Activated B cell treated with CpG ODN at 0.5 μM for 24 hours (primary cell): ENCODE measurements around the gene NT5DC1. TPM values are rescaled to one million over a fixed set of nuclear protein-coding genes. Genes with fewer than 3 reads are reported as not detected.

Experiments used
- ATAC-seq: fragments of 200-7000 bp; cut with Tn5 transposase; one replicate; pipeline ENCODE4 v1.10.0; 2021; ENCODE audit warnings: low read depth, mild to moderate bottlenecking, moderate library complexity
- CTCF ChIA-PET: fragments of 350-600 bp; sonication (Branson Sonifier 250); formaldehyde crosslinking; loops from one replicate; lab custom pipeline; 2021; ENCODE audit warnings: antibody characterized with exemption; lab: Charles Lee
- POLR2A ChIA-PET: fragments of 350-600 bp; sonication (Branson Sonifier 250); formaldehyde crosslinking; loops from one replicate; lab custom pipeline; 2021; ENCODE audit warnings: antibody characterized with exemption; lab: Charles Lee
- DNase-seq: peaks from one replicate; pipeline ENCODE4 v3.0.0; 2022
- H3K27ac Mint-ChIP-seq: one replicate; pipeline ENCODE4 v1.8.0; 2020; ENCODE audit warnings: mixed read lengths
- H3K27me3 Mint-ChIP-seq: one replicate; pipeline ENCODE4 v1.8.0; 2021; ENCODE audit warnings: mixed read lengths
- H3K36me3 Mint-ChIP-seq: one replicate; pipeline ENCODE4 v1.8.0; 2021; ENCODE audit warnings: low read depth, mixed read lengths
- H3K4me1 Mint-ChIP-seq: one replicate; pipeline ENCODE4 v1.8.0; 2021; ENCODE audit warnings: mixed read lengths
- H3K4me3 Mint-ChIP-seq: one replicate; pipeline ENCODE4 v1.8.0; 2020; ENCODE audit warnings: mild to moderate bottlenecking, mixed read lengths
- H3K9me3 Mint-ChIP-seq: one replicate; pipeline ENCODE4 v1.8.0; 2020; ENCODE audit warnings: mixed read lengths
- intact Hi-C: fragments of 100-400 bp; cut with micrococcal nuclease; formaldehyde crosslinking; loops from one replicate; pipeline ENCODE4 v1.15.1; 2024
- total RNA-seq: library from RNA; stranded (reverse); gene quantifications from 2 replicates; pipeline ENCODE4 v1.2.3, GENCODE V29; 2022
- TF ChIP-seq, protein P1 (sequence below): fragments of 200-600 bp; IDR thresholded peaks from one replicate; pipeline ENCODE4 v1.8.0; 2022; ENCODE audit warnings: antibody characterized with exemption, mild to moderate bottlenecking

NT5DC1 gene
- total RNA-seq, 1 donor from 2014 or later = 59.9 TPM

DNA sequence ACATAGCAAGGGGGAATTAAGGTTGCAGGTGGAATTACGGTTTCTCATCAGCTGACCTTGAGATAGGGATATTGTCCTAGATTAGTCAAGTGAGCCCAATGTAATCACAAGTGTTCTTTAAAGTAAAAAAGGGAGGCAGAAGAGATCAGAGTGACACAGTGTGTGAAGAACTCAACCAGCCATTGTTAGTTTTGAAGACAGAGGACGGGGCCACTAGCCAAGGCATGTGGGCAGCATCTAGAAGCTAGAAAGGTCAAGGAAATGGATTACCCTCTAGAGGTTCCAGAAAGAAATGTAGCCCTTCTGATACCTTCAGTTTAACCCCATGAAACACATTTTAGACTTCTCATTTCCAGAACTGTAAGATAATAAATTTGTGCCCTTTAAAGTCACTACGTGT, 197.6 kb downstream of the NT5DC1 start:
- Mint-ChIP-seq H3K4me3 (no peak overlapping the region), H3K9me3 (peaks cover 6% of the 10 kb centered on the region), H3K4me1 (peaks cover 13% of the 10 kb centered on the region), H3K27me3 (no peaks in the 10 kb centered on the region), H3K36me3 (no peaks in the 10 kb centered on the region), H3K27ac (no peak overlapping the region)
- ChIA-PET CTCF (interaction anchor here (1.7 to 2.3 kb wide), 2 partner anchors 10 to 235 kb away, joined by 6 to 7 read pairs; no protein-coding TSS in a partner anchor), POLR2A (no interaction called here)
- no peak for ATAC-seq
- intact Hi-C loops = loop anchor here (2.0 kb wide), 1 partner anchor 17 kb away; no protein-coding TSS in a partner anchor
- TF ChIP-seq, protein P1, sequence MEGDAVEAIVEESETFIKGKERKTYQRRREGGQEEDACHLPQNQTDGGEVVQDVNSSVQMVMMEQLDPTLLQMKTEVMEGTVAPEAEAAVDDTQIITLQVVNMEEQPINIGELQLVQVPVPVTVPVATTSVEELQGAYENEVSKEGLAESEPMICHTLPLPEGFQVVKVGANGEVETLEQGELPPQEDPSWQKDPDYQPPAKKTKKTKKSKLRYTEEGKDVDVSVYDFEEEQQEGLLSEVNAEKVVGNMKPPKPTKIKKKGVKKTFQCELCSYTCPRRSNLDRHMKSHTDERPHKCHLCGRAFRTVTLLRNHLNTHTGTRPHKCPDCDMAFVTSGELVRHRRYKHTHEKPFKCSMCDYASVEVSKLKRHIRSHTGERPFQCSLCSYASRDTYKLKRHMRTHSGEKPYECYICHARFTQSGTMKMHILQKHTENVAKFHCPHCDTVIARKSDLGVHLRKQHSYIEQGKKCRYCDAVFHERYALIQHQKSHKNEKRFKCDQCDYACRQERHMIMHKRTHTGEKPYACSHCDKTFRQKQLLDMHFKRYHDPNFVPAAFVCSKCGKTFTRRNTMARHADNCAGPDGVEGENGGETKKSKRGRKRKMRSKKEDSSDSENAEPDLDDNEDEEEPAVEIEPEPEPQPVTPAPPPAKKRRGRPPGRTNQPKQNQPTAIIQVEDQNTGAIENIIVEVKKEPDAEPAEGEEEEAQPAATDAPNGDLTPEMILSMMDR = no peak
- no peak for DNase-seq

DNA sequence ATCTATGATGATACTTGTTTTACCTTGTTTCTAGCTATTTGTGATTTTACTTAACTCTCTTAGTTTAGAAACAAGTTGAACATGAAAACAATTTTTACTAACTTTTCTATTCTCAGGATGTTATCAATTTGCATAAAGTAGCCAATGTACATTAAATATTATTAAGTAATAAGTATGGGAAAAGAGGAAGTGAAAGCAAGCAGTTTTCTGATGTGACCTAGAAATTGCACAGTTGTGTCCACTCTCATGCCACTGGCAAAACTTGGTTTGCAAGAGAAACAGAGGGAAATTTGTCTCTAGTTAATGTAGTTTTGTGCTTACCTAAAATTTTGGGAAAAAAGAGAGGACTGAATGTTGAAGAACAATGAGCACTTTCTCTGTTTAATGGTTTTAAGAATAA, 198.3 kb downstream of the NT5DC1 start:
- Mint-ChIP-seq H3K27ac (no peak overlapping the region), H3K4me1 (peaks cover 17% of the 10 kb centered on the region), H3K36me3 (no peaks in the 10 kb centered on the region), H3K9me3 (peaks cover 6% of the 10 kb centered on the region), H3K4me3 (no peak overlapping the region), H3K27me3 (no peaks in the 10 kb centered on the region)
- TF ChIP-seq, protein P1 = no peak
- DNase-seq = no peak
- ChIA-PET CTCF (interaction anchor here (1.7 kb wide), 1 partner anchor 11 kb away, joined by 6 read pairs; no protein-coding TSS in a partner anchor), POLR2A (no interaction called here)
- ATAC-seq = no peak
- intact Hi-C loops = loop anchor here (2.0 kb wide), 1 partner anchor 16 kb away; no protein-coding TSS in a partner anchor

Other genes with a start within 250 kb of the NT5DC1 start
- 0.31 and 0.37 TPM in 2 replicates for gene FRK, start 40.0 kb upstream of the NT5DC1 start, total RNA-seq
- gene COL10A1, start 25.3 kb downstream of the NT5DC1 start, total RNA-seq = not detected in 2 replicates
- gene TSPYL4, start 153.2 kb downstream of the NT5DC1 start, total RNA-seq = 16.0 and 16.7 TPM in 2 replicates
- gene TSPYL1, start 179.1 kb downstream of the NT5DC1 start, total RNA-seq = 67.4 and 68.4 TPM in 2 replicates